CD4-positive, alpha-beta T cell (primary cell): ENCODE results near the gene RAB3B. TPM values are rescaled to one million over a fixed set of nuclear protein-coding genes. Genes with fewer than 3 reads are reported as not detected.

Experiments
- ATAC-seq: fragments of 200-7000 bp; cut with Tn5 transposase; one replicate; pipeline ENCODE4 v1.10.0; 2022; ENCODE audit warnings: mild to moderate bottlenecking; ENCODE audit not compliant: poor library complexity
- CTCF ChIA-PET: fragments of 350-600 bp; sonication (Branson Sonifier 250); formaldehyde crosslinking; loops from one replicate; lab custom pipeline; 2021; ENCODE audit warnings: antibody characterized with exemption, inconsistent platforms; lab: Charles Lee
- POLR2A ChIA-PET: fragments of 350-600 bp; sonication (Branson Sonifier 250); formaldehyde crosslinking; loops from one replicate; lab custom pipeline; 2021; ENCODE audit warnings: antibody characterized with exemption, inconsistent platforms; lab: Charles Lee
- DNase-seq, 14 experiments: peaks; one replicate each; pipeline ENCODE4 v3.0.0-alpha.2; 2013 to 2020; ENCODE audit warnings: mixed read lengths in 2 of 14
- H3K27ac ChIP-seq, 2 donors: one replicate each; pipeline versions ENCODE4 v1.5.1 to v1.7.0; 2013; ENCODE audit warnings: low read length in 2 of 2, low read depth in 1 of 2, mild to moderate bottlenecking in 1 of 2
- H3K27me3 ChIP-seq, 2 experiments: 1 replicate in 1 of 2; 2 replicates in 1 of 2; pipeline versions ENCODE4 v1.6.1 to v1.7.0; 2013; ENCODE audit warnings: low read length in 2 of 2, control low read depth in 1 of 2, mild to moderate bottlenecking in 1 of 2, moderate library complexity in 1 of 2; ENCODE audit not compliant: insufficient read depth in 2 of 2, control insufficient read depth in 1 of 2
- H3K36me3 ChIP-seq: one replicate; pipeline ENCODE4 v1.6.1; 2013; ENCODE audit warnings: low read length, control low read depth; ENCODE audit not compliant: insufficient read depth
- H3K4me1 ChIP-seq: one replicate; pipeline ENCODE4 v1.6.1; 2013; ENCODE audit warnings: low read length, control low read depth; ENCODE audit not compliant: insufficient read depth
- H3K4me3 ChIP-seq: one replicate; pipeline ENCODE4 v1.5.1; 2013; ENCODE audit warnings: mild to moderate bottlenecking, low read length, moderate library complexity
- H3K9me3 ChIP-seq, 2 experiments: 1 replicate in 1 of 2; 2 replicates in 1 of 2; pipeline versions ENCODE4 v1.6.1 to v1.7.0; 2013; ENCODE audit warnings: low read length in 2 of 2, mild to moderate bottlenecking in 2 of 2, control low read depth in 1 of 2, moderate library complexity in 1 of 2; ENCODE audit not compliant: control insufficient read depth in 1 of 2, insufficient read depth in 1 of 2
- H3K27ac Mint-ChIP-seq: one replicate; pipeline ENCODE4 v1.8.0; 2020; ENCODE audit warnings: mixed read lengths
- H3K27me3 Mint-ChIP-seq: one replicate; pipeline ENCODE4 v1.8.0; 2021; ENCODE audit warnings: mixed read lengths
- H3K36me3 Mint-ChIP-seq: one replicate; pipeline ENCODE4 v1.8.0; 2021; ENCODE audit warnings: low read depth, mixed read lengths
- H3K4me1 Mint-ChIP-seq: one replicate; pipeline ENCODE4 v1.8.0; 2021; ENCODE audit warnings: low read depth, mixed read lengths
- H3K4me3 Mint-ChIP-seq: one replicate; pipeline ENCODE4 v1.8.0; 2020; ENCODE audit warnings: mild to moderate bottlenecking, mixed read lengths
- H3K9me3 Mint-ChIP-seq: one replicate; pipeline ENCODE4 v1.8.0; 2020; ENCODE audit warnings: mixed read lengths
- CTCF ChIP-seq: fragments of 200-600 bp; IDR thresholded peaks from one replicate; pipeline ENCODE4 v1.8.0; 2022; ENCODE audit warnings: antibody characterized with exemption, mild to moderate bottlenecking
- intact Hi-C, 2 experiments: fragments of 100-400 bp; cut with DNase I in 1 of 2; cut with micrococcal nuclease in 1 of 2; formaldehyde crosslinking; loops; one replicate each; pipeline versions ENCODE4 v1.15.1 to v1.9.0; 2023 to 2025; cut with DNase I, micrococcal nuclease
- total RNA-seq, 174 experiments: library from RNA in 2 of 174; stranded (reverse) in 2 of 174; gene quantifications; one replicate each; pipeline ENCODE4 v1.2.3 and lab custom pipeline; 2021 to 2026

RAB3B gene
- total RNA-seq, 2 experiments from 2014 or later: not detected

- H3K27me3 Mint-ChIP-seq: peaks cover 4% of the 10 kb centered on the region
- POLR2A ChIA-PET: no interaction called here
Observed at GRCh38 chr1:51964309-51964696, 26.2 kb downstream of the RAB3B start.

GRCh38 chr1:51963592-51964308 is 26.8 kb downstream of the RAB3B start:
- no peak for TF ChIP-seq CTCF
- no peak overlapping the region for H3K4me3 Mint-ChIP-seq
- DNase-seq (no peak), ATAC-seq (no peak)
- no peaks in the 10 kb centered on the region for H3K9me3 Mint-ChIP-seq
- no peaks in the 10 kb centered on the region for H3K9me3 ChIP-seq
- intact Hi-C loops: no loop called here
- H3K36me3 ChIP-seq: no peaks in the 10 kb centered on the region
- no peaks in the 10 kb centered on the region for H3K36me3 Mint-ChIP-seq
- ChIA-PET POLR2A (no interaction called here), CTCF (interaction anchor here (0.6 kb wide), 1 partner anchor 1069 kb away, joined by 4 read pairs; no protein-coding TSS in a partner anchor)
- no peak overlapping the region for H3K27ac Mint-ChIP-seq
- no peak overlapping the region for H3K4me3 ChIP-seq
- no peaks in the 10 kb centered on the region for H3K4me1 ChIP-seq
- H3K27me3 Mint-ChIP-seq: peaks cover 4% of the 10 kb centered on the region
- H3K27ac ChIP-seq: no peak overlapping the region
- H3K27me3 ChIP-seq: no peaks in the 10 kb centered on the region
- H3K4me1 Mint-ChIP-seq: no peaks in the 10 kb centered on the region

More at GRCh38 chr1:51964309-51964696, 26.2 kb downstream of the RAB3B start:
- no peaks in the 10 kb centered on the region for H3K4me1 Mint-ChIP-seq
- intact Hi-C loops: no loop called here
- H3K36me3 Mint-ChIP-seq: no peaks in the 10 kb centered on the region
- TF ChIP-seq CTCF: no peak
- Histone ChIP-seq H3K27me3 (no peaks in the 10 kb centered on the region), H3K4me1 (no peaks in the 10 kb centered on the region), H3K9me3 (no peaks in the 10 kb centered on the region), H3K27ac (no peak overlapping the region), H3K4me3 (no peak overlapping the region), H3K36me3 (no peaks in the 10 kb centered on the region)
- no peaks in the 10 kb centered on the region for H3K9me3 Mint-ChIP-seq
- H3K27ac Mint-ChIP-seq: no peak overlapping the region
- DNase-seq: no peak
- CTCF ChIA-PET: no interaction called here
- H3K4me3 Mint-ChIP-seq: no peak overlapping the region
- no peak for ATAC-seq

- DNase-seq: no peak
- peaks cover 4% of the 10 kb centered on the region for H3K27me3 Mint-ChIP-seq
- H3K4me3 Mint-ChIP-seq: no peak overlapping the region
- no peaks in the 10 kb centered on the region for H3K36me3 Mint-ChIP-seq
- H3K36me3 ChIP-seq: no peaks in the 10 kb centered on the region
- intact Hi-C loops: no loop called here
- H3K9me3 Mint-ChIP-seq: no peaks in the 10 kb centered on the region
- ChIA-PET CTCF (interaction anchor here (0.6 kb wide), 2 partner anchors 935 to 1068 kb away, joined by 4 to 5 read pairs; no protein-coding TSS in a partner anchor), POLR2A (no interaction called here)
- no peaks in the 10 kb centered on the region for H3K4me1 Mint-ChIP-seq
- H3K27me3 ChIP-seq: no peaks in the 10 kb centered on the region
- H3K27ac ChIP-seq: no peak overlapping the region
- no peak for ATAC-seq
- no peak for TF ChIP-seq CTCF
- no peaks in the 10 kb centered on the region for H3K9me3 ChIP-seq
- H3K4me3 ChIP-seq: no peak overlapping the region
- H3K27ac Mint-ChIP-seq: no peak overlapping the region
- H3K4me1 ChIP-seq: no peaks in the 10 kb centered on the region
Observed at GRCh38 chr1:51962486-51963356, 27.8 kb downstream of the RAB3B start.
